NOMO-1 treated with dmso at 0.1 percent for 144 hours (cell line): ENCODE results near the gene COMMD8.

Experiments
- DNase-seq: peaks from one replicate; lab custom pipeline; 2025; ENCODE audit not compliant: unreplicated experiment; lab: John Stamatoyannopoulos, UW

The COMMD8 gene

GRCh38 chr4:47473141-47473750, 9.7 kb upstream of the COMMD8 start:
- no peak for DNase-seq

- DNase-seq, result no peak
Observed at GRCh38 chr4:47471591-47471990, 8.1 kb upstream of the COMMD8 start.

- DNase-seq, result no peak
Observed at GRCh38 chr4:47471064-47471463, 7.6 kb upstream of the COMMD8 start.

- DNase-seq, result no peak
Observed at GRCh38 chr4:47469951-47470350, 6.4 kb upstream of the COMMD8 start.

- DNase-seq, result no peak
Observed at GRCh38 chr4:47468706-47469365, 5.3 kb upstream of the COMMD8 start.

GRCh38 chr4:47466056-47466785, 2.7 kb upstream of the COMMD8 start:
- no peak for DNase-seq

- DNase-seq, result peak; percentile 46
Observed at GRCh38 chr4:47465004-47465403, 1.5 kb upstream of the COMMD8 start.

GRCh38 chr4:47462799-47463234, 685 bp downstream of the COMMD8 start:
- no peak for DNase-seq

GRCh38 chr4:47451657-47452056, 11.8 kb downstream of the COMMD8 start:
- DNase-seq, result no peak

GRCh38 chr4:47444031-47444430, 19.5 kb downstream of the COMMD8 start:
- DNase-seq, result no peak

- DNase-seq, result peak; percentile 68
Observed at GRCh38 chr4:47442980-47443379, 20.5 kb downstream of the COMMD8 start.

GRCh38 chr4:47434931-47435330, 28.6 kb downstream of the COMMD8 start:
- no peak for DNase-seq

- DNase-seq, result no peak
Observed at GRCh38 chr4:47432749-47433148, 30.8 kb downstream of the COMMD8 start.

GRCh38 chr4:47427935-47428334, 35.6 kb downstream of the COMMD8 start:
- no peak for DNase-seq

- no peak for DNase-seq
Observed at GRCh38 chr4:47425628-47426027, 37.9 kb downstream of the COMMD8 start.

- DNase-seq, result no peak
Observed at GRCh38 chr4:47419296-47419695, 44.2 kb downstream of the COMMD8 start.

GRCh38 chr4:47418147-47418546, 45.4 kb downstream of the COMMD8 start:
- DNase-seq, result no peak

GRCh38 chr4:47415719-47416118, 47.8 kb downstream of the COMMD8 start:
- DNase-seq, result no peak

- no peak for DNase-seq
Observed at GRCh38 chr4:47413521-47413920, 50.0 kb downstream of the COMMD8 start.

GRCh38 chr4:47410271-47410670, 53.2 kb downstream of the COMMD8 start:
- no peak for DNase-seq

- no peak for DNase-seq
Observed at GRCh38 chr4:47406408-47406807, 57.1 kb downstream of the COMMD8 start.
